CD4-positive, alpha-beta T cell treated with Interleukin-2 at 100 ng/mL for 4 hours (primary cell): ENCODE measurements around the gene SOX8.

ENCODE experiments used
- DNase-seq: peaks from one replicate; pipeline ENCODE4 v3.0.0-alpha.2; 2020; ENCODE audit warnings: low spot score

The SOX8 gene

DNA sequence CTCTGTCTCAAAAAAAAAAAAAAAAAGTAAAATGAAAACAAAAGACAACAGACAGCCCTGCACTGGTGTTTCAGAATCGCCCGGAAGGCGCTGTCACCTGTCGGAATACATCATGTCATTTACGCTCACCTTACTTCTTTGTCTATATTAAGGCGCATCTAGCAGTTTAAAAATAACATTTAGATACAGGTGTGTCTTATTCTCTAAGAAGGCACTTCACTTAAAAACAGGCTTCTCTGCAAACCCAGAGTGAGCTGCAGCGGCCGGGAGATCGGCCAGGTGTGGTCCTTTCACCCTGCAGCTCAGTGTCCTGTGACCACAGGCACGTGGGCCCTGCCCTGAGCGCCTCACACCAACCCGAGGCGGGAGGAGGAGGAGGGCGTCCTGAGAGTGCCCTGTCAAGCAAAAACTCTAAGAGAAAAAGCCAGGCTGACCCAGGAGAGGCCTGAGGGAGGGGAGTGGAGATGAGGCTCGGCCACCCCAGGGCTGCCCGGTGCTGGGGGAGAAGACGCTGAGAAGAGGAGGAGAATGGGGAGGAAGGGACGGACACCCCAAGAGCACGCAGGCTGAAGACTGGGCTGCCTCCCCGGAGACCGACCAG lies 7.5 kb upstream of the SOX8 start:
- no peak for DNase-seq

- no peak for DNase-seq
These were observed 6.8 kb upstream of the SOX8 start for GRCh38 chr16:974611-975261.

- DNase-seq, result no peak
These were observed 6.3 kb upstream of the SOX8 start for GRCh38 chr16:975291-975690.

DNA sequence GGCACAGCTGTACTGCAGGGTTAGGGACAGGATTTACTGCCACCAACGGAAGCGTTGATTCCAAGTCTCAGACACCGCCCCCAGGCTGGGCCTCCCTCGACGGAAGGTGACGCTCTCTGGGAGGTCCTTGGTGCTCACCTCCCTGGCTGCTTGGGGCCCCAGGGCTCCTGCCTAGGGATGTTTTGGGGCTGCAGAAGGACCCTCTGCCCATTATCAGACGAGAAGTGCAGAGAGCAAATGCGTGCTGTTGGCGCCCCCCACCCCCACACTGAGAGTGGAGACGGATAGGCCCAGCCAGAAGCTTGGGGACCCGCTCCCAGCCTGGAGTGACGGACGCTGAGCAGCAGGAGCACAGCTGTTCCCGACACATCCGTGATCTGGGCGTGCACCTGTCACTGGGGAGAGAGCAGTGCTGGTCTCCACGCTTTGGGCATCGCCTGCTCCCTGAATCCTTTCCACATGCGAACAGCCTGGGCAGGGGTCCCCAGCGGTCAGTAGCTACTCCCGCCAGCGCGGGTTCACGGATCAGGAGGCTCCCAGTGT lies 5.1 kb upstream of the SOX8 start:
- no peak for DNase-seq

DNA sequence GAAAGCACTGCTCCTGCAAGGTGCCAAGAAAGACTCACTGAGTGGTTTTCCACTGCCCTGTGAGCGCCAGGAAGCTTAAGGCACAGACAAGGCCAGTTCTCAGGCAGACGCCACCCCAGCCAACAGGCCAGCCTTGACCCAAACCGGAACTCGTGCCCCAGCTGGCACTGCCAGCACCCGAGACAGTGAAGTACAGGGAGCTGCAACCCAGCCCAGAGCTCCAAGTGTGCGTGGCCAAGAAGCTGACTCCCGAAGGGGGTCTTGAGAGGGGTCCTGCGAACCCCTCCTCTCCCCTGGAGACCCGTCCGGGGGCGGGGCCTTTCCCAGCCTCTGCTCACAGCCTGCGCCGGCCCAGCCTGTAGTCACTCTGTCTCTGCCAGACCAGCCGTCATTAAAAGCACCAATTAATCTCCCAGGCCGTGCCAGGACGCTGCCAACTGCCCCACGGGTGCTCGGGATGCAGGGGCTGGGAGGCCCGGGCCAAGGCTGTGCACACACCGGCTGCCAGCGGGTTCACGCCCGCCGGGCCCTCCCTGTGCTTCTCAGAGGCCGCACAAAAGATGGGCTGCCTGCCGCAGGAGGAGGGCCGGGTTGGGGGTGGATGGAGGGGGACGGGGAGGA lies 4.4 kb upstream of the SOX8 start:
- DNase-seq, result no peak

- no peak for DNase-seq
These were observed 3.7 kb upstream of the SOX8 start for GRCh38 chr16:977896-978295.

- no peak for DNase-seq
These were observed 3.2 kb upstream of the SOX8 start for GRCh38 chr16:978403-978802.

DNA sequence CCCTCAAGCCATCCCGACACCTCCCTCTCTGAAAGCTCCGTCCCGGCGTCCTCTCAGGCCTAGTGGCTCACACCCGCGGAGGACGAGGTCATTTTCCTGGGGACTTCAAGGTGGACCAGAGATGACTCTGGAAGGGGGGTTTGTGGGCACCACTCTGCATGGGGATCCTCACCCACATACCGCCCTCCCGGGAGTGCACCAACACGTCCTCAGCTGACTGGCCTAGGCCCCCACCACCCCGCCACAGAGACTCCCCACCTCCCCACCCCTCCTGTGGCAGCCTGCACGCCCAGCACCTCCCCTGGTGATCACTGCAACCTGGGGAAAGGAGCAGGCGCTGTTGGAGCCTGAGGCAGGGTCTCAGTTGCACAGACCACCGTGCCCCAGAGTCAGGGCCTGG lies 2.4 kb upstream of the SOX8 start:
- no peak for DNase-seq

GRCh38 chr16:979859-980594 lies 1.5 kb upstream of the SOX8 start:
- no peak for DNase-seq

GRCh38 chr16:980595-980854 lies 1.0 kb upstream of the SOX8 start:
- DNase-seq, result no peak

GRCh38 chr16:982145-983043 lies 824 bp downstream of the SOX8 start:
- no peak for DNase-seq

DNA sequence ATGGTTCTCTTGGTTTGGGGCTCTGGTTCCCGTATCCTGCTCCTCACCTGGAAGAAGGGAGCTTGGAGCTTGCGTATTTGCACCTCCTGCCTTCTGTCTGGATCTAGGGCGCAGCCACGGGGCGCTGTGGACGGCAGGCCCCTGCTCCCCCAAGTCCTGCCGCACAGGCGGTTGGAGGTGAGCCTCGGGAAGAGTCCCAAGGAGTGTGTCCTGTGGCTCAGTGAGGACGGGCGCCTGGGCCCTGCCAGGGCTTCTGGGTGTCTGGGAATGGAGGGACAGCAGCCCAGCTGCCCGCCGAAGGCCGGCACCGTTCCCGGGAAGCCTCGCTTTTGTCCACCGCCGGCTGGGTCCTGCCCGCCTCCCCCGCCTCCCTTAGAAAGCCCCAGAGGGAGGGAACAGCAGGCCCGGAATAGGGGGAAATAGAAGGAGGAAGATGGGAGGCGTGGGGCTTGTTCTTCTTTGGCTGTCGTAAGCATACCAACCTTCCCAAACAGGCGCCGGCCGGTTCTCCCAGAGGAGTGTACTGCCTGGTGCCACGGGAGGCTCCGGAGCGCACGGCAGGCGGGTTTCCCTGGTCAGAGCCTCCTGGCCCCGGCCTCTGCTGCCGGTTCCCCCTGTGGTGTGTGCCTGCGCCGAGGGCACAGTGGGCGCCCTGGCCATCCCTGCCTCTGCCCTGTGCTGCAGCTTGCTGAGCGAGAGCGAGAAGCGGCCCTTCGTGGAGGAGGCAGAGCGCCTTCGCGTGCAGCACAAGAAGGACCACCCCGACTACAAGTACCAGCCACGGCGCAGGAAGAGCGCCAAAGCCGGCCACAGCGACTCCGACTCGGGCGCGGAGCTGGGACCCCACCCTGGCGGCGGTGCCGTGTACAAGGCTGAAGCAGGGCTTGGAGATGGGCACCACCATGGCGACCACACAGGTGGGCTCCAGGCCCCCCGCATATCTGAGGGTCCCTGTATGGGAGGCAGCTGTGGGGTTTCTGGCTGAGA lies 1.8 kb downstream of the SOX8 start:
- no peak for DNase-seq

- no peak for DNase-seq
These were observed 2.6 kb downstream of the SOX8 start for GRCh38 chr16:984121-984694.

DNA sequence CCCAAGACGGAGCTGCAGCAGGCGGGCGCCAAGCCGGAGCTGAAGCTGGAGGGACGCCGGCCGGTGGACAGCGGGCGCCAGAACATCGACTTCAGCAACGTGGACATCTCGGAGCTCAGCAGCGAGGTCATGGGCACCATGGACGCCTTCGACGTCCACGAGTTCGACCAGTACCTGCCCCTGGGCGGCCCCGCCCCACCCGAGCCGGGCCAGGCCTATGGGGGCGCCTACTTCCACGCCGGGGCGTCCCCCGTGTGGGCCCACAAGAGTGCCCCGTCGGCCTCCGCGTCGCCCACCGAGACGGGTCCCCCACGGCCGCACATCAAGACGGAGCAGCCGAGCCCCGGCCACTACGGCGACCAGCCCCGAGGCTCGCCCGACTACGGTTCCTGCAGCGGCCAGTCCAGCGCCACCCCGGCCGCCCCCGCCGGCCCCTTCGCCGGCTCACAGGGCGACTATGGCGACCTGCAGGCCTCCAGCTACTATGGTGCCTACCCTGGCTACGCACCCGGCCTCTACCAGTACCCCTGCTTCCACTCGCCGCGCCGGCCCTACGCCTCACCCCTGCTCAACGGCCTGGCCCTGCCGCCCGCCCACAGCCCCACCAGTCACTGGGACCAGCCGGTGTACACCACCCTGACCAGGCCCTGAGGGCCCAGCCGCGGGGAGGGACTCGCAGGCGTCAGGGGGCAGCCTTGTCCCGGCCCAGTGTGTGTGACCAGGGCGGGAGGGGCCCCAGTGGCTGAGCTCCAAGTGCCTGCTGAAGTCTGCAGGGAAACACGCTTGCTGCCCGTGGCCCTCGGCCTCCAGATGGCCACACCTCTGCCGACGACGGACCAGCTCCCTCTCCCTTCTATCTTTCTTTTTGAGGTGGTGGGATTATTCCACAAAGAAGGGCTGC lies 3.4 kb downstream of the SOX8 start:
- no peak for DNase-seq

DNA sequence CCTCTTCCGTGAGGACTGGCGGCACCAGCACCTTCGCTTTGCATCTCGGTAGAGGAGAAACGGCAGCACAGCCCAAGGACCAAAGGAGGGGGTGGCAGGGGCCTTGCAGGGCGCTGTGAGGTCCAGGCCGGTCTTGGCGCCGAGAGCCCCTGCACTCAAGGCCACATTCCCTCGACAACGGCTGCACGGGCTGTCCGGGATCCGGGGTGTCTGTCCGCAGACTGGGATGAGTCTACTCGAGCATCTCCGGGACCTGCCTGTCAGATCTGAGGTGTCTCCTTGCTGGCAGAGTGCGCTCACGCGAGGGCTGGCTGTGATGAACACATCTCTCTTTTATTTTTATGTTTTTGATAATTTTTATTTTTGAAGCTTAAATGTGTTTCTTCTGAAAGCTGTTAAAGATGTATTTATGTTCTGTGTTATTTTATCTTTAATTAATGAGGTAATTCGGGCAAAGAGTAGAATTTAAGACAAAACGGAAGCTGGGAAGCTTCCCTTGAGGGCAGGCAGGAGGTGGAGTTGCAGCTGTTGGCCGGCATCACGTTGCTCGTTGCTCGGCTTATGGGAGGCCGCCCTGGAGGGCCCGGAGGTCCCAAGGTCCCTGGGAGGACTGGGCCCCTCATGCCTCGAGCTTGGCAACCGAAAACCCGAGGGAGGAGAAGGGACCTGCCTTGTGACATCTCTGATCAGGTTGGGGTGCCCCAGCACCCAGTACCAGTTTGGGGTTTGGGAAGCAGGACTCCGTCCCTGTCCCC lies 4.3 kb downstream of the SOX8 start:
- no peak for DNase-seq

DNA sequence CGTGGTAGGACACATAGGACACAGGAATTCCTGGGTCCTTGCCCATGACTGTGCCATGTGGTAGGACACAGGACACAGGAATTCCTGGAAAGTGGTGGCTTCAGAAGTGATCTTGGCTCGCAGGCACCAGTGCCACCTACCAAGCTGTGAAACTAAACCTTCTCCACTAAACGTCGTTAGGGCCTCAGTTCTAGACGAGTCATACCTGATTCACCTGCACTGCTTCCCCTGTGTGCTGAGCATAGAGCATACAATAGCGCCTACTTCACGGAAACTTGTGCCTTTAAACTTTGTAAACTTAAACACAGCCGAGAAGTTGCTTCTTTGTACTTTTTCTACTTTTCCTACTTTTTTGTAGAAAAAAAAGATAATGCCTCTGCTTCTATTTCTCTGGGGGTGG lies 4.8 kb downstream of the SOX8 start:
- DNase-seq, result no peak

- DNase-seq, result no peak
These were observed 5.5 kb downstream of the SOX8 start for GRCh38 chr16:986925-987582.

DNA sequence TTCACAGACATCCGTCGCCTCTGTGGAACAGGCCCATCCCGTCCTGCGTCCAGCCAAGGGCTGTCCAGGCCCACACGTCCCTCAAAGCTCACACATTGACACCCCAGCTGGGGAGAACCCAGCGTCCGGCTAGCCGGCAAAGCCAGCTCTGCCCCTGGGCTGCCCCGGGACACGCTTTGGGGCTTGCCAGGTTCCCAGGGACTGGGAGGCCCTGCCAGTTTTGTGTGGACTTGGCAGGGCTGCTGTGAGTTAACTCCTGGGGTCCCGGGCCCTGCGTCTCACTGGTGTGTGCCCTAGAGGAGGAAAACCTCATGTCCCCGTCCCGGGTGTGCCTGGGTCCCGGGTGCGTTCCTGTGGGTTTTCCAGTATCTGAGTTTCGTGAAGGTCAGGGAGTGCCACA lies 6.3 kb downstream of the SOX8 start:
- DNase-seq, result no peak
